Psoas muscle (tissue), 8 donors: Measurements from ENCODE around the gene MEF2C. TPM values are rescaled to one million over a fixed set of nuclear protein-coding genes. Genes with fewer than 3 reads are reported as not detected.

Experiments
- ATAC-seq, 4 donors: fragments of 200-7000 bp; cut with Tn5 transposase; one replicate each; pipeline ENCODE4 v1.9.1; 2020; ENCODE audit warnings: moderate library complexity in 3 of 4, mild to moderate bottlenecking in 2 of 4
- DNase-seq, 2 donors: peaks; one replicate each; pipeline ENCODE4 v3.0.0-alpha.2; 2020
- H3K27ac ChIP-seq: fragments of 200-600 bp; one replicate; pipeline ENCODE4 v1.8.0; 2022
- H3K27me3 ChIP-seq, 3 donors: fragments of 200-600 bp in 1 of 3; one replicate each; pipeline versions ENCODE4 v1.6.1 to v1.8.0; 2013 to 2022; ENCODE audit warnings: low read length in 2 of 3, mild to moderate bottlenecking in 2 of 3, moderate library complexity in 1 of 3; ENCODE audit not compliant: insufficient read depth in 3 of 3
- H3K36me3 ChIP-seq, 2 donors: fragments of 200-600 bp in 1 of 2; one replicate each; pipeline versions ENCODE4 v1.6.1 to v1.8.0; 2013 to 2022; ENCODE audit warnings: low read depth in 1 of 2, mild to moderate bottlenecking in 1 of 2, moderate library complexity in 1 of 2; ENCODE audit not compliant: insufficient read depth in 1 of 2
- H3K4me1 ChIP-seq: fragments of 200-600 bp; one replicate; pipeline ENCODE4 v1.8.0; 2022
- H3K4me3 ChIP-seq: fragments of 200-600 bp; one replicate; pipeline ENCODE4 v1.8.0; 2022; ENCODE audit warnings: mild to moderate bottlenecking
- H3K9me3 ChIP-seq: fragments of 200-600 bp; one replicate; pipeline ENCODE4 v1.8.0; 2022
- CTCF ChIP-seq: fragments of 200-600 bp; IDR thresholded peaks from one replicate; pipeline ENCODE4 v1.8.0; 2022; ENCODE audit warnings: antibody characterized with exemption
- WGBS, 3 donors: extraction: QIAGEN DNeasy Blood & Tissue Kit; methylation state at CpG; one replicate each; pipeline versions ENCODE4 v1.1.6 to v1.1.7; 2013; 5-methylcytosine and 5-hydroxymethylcytosine counted together
- intact Hi-C, 2 donors: fragments of 100-400 bp; cut with DNase I; formaldehyde crosslinking; loops; one replicate each; pipeline versions ENCODE4 v1.11.0 to v1.14.2; 2022
- polyA plus RNA-seq, 3 donors: library from polyadenylated mRNA; stranded (reverse); fragments of 200-250 nt; gene quantifications; one replicate each; pipeline ENCODE4 v1.2.3, GENCODE V29; 2013
- total RNA-seq, 4 donors: library from RNA; stranded (reverse); fragmentation: NEBNext Ultra II Directional in 2 of 4; extraction: Animal tissue kit (Norgen Biotek cat#: 25700) in 2 of 4; gene quantifications; one replicate each; pipeline versions ENCODE4 v1.2.1 to v1.2.4, GENCODE V29; 2021 to 2023
- donor health status: healthy with polysubstance abuse.
- donor health status: DM: no; HTN: no; CAD: no; lungs with moderate emphysema.
- donor health status: Bipolar disorder and iron deficiency.
- donor health status: healthy.
- donor health status: DM: yes; HTN: yes; CAD: no.
- donor health status: DM: no; HTN: no; CAD: no.
- donor health status: DM: no; HTN: no; CAD: no.
- donor health status: DM: yes; HTN: yes; CAD: no.

The MEF2C gene
- total and polyA plus RNA-seq, 7 donors = 9.3 to 530 (median 148) TPM

DNA sequence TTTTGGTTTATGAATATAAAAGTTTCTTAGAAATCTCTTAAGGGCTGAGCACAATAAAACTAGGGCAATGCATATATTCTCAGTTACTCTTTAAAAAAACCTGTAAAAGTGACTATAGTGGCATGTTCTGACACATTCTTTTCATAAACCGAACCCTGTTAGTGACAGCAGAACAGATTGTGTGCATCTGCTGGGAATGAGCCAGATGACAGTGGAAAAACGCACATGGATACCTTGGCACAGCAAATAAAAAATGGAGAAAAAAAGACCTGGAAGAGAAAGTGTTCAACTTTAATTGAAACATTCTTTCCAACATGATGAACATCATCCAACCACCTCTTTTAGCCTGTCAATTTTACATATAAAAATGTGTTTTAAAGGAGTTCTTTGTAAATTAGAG, 12.7 kb downstream of the MEF2C start:
- H3K36me3 ChIP-seq = peaks cover 0 to 6% of the 10 kb centered on the region in 2 donors
- DNase-seq (no peak), ATAC-seq (no peak)
- intact Hi-C loops = loop anchor here in 1 of 2 donors (5.0 kb wide), 1 partner anchor 38 kb away; no protein-coding TSS in a partner anchor
- no peaks in the 10 kb centered on the region for H3K27me3 ChIP-seq
- H3K27ac ChIP-seq = peak overlapping the region; percentile 25
- peaks cover 32% of the 10 kb centered on the region for H3K4me1 ChIP-seq
- no peak for TF ChIP-seq CTCF
- no peak overlapping the region for H3K4me3 ChIP-seq
- no peaks in the 10 kb centered on the region for H3K9me3 ChIP-seq
- 13 to 24% (median 22%) methylated on average over 2 of the region's 2 CpGs for WGBS, 3 donors

GRCh38 chr5:88868468-88869068, 14.4 kb downstream of the MEF2C start:
- Histone ChIP-seq H3K36me3 (peaks cover 0 to 11% of the 10 kb centered on the region in 2 donors), H3K4me3 (no peak overlapping the region), H3K27ac (peak overlapping the region; percentile 34), H3K9me3 (no peaks in the 10 kb centered on the region), H3K4me1 (peaks cover 31% of the 10 kb centered on the region), H3K27me3 (no peaks in the 10 kb centered on the region)
- TF ChIP-seq CTCF = no peak
- intact Hi-C loops = no loop called here
- ATAC-seq (peak in 1 of 4 donors; percentile 47), DNase-seq (no peak)
- 85 to 88% (median 87%) methylated on average over 7 of the region's 7 CpGs for WGBS, 3 donors

DNA sequence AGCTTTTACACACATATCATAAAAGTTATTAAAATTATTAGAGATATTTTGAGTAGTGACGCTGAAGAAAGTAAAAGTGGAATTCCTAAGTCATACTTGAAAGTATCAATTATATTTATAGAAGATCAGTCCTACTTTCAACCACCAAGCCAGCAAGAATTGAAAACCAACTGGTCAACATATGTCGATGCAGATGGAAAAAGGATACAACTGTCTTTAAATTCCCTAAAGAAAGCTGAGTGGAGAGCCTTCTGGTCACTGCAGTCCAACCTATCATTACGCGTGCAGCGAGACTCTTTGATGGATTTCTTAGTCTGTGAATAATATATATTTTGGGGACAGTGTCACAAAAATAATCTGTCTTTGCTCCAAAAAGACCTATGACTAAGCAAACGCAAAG, 15.3 kb downstream of the MEF2C start:
- no peak for ATAC-seq
- peaks cover 0 to 14% of the 10 kb centered on the region in 2 donors for H3K36me3 ChIP-seq
- DNase-seq = no peak
- H3K4me3 ChIP-seq = no peak overlapping the region
- H3K9me3 ChIP-seq = no peaks in the 10 kb centered on the region
- 82 to 88% (median 84%) methylated on average over 6 of the region's 6 CpGs for WGBS, 3 donors
- intact Hi-C loops = no loop called here
- no peak for TF ChIP-seq CTCF
- H3K27ac ChIP-seq = peak overlapping the region; percentile 34
- H3K27me3 ChIP-seq = no peaks in the 10 kb centered on the region
- peaks cover 38% of the 10 kb centered on the region for H3K4me1 ChIP-seq

- Histone ChIP-seq H3K27me3 (no peaks in the 10 kb centered on the region), H3K36me3 (peaks cover 0 to 48% of the 10 kb centered on the region in 2 donors), H3K4me3 (no peak overlapping the region), H3K27ac (peak overlapping the region; percentile 11), H3K4me1 (peaks cover 53% of the 10 kb centered on the region), H3K9me3 (no peaks in the 10 kb centered on the region)
- ATAC-seq = peak in 1 of 4 donors; percentile 4
- 92 to 96% (median 93%) methylated on average over 5 of the region's 5 CpGs for WGBS, 3 donors
- intact Hi-C loops = no loop called here
- DNase-seq = no peak
- no peak for TF ChIP-seq CTCF
These were observed 19.5 kb downstream of the MEF2C start for GRCh38 chr5:88863523-88863922.
